Hepatic stellate cell (primary cell): ENCODE data around the gene APPBP2.
A peak's percentile ranks its signal among the peaks of the same experiment; 100 is the strongest.
"Not testable (repeated sequence)": the region's sequence is repeated elsewhere in the genome, so short reads cannot be mapped to it uniquely, and the experiment has no call there.

Source experiments
- DNase-seq: peaks from one replicate; pipeline ENCODE4 v3.0.0; 2011; ENCODE audit warnings: low spot score

APPBP2 gene

DNA sequence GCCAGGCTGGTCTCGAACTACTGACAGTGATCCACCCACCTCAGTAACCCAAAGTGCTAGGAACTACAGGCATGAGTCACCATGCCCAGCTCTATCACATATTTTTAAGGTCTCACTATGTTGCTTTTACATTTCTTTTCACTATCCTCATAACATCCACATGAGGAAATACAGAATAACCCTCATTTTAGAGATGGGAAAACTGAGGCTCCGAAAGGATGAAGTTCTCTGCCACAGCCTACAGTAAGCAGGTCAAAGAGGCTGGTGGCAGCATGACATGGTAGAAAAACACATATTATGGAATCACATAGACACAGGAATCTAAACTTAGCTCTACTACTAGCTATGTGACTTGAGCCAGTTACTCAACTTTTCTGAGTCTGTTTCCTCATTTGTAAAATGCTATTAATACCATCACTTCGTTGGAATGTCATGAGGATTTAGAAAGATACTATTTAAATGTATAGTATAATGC, 32.2 kb downstream of the APPBP2 start:
- no peak for DNase-seq

DNA sequence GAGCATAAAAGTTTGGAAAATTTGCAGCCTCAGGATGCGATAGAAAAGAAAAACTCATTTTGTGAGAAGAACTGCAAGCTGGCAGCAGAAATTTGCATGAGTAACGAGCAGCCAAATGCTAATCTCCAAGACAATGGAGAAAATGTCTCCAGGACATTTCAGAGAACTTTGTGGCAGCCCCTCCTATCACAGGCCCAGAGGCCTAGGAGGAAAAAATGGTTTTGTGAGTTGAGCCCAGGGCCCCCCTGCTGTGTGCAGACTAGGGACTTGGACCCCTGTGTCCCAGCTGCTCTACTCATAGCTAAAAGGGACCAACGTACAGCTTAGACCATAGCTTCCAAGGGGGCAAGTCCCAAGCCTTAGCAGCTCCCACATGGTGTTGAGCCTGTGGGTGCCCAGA, 34.3 kb downstream of the APPBP2 start:
- DNase-seq, result no peak

DNA sequence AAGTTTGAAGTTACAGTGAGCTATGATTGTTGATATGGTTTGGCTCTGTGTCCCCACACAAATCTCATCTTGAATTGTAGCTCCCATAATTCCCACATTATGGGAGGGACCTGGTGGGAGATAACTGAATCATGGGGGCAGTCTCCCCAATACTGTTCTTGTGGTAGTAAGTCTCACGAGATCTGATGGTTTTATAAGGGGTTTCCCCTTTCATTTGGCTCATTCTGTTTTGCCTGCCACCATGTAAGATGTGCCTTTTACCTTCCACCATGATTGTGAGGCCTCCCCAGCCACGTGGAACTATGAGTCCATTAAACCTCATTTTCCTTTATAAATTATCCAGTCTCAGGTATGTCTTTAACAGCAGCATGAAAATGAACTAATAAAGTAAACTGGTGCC, 35.4 kb downstream of the APPBP2 start:
- DNase-seq, result not testable (repeated sequence)

DNA sequence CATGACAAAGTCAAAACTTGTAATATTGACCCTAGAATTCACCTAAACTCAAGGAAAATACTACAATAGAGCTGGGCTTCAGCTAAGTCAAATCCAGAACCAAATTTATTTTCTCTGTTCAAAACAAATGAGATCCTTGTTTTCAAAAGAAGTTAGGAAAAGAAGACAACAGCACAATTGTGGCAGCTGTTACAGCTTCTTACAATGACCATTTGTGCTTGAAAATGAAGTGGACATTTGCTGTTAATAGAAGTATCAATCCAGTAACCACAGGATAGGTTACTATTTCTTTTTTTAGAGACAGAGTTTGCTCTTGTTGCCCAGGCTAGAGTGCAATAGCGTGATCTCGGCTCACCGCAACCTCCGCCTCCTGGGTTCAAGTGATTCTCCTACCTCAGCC, 44.4 kb downstream of the APPBP2 start:
- DNase-seq, result no peak

DNA sequence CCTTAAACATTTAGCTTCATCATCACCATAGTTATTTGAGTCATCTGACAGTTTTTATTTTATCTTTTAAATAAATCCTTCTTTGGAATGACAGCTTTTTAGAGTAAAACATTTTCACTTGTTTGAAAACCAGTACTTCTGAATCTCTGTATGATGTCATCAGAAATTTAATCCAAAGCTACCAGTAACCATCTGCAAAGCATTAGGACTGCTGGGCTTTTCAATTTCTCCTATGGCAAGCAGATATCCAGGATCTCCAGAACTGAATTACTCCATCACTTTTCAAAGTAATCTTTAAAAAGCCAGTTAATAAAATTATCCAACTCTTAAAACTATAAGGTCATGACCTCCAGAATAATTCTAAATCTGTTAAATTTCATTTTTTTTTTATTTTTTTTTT, 52.3 kb downstream of the APPBP2 start:
- no peak for DNase-seq

DNA sequence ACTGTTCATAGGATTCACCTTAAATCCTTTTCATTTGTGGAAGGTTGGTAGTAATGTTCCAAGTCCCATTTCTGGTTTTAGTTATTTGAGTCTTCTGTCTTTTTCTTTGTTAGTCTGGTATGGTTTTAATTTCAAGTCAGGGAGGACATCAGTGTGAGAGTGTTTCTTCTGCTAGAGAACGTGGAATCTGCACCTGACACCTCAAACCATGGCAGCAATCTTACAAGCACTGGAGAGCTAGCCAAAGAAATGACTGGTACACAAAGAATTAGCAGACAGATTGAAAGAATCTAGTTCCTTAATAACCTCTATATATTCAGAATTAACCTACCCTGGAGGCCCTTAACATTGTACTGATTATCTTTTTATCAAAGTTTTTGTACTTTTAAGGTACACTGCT, 53.6 kb downstream of the APPBP2 start:
- DNase-seq, result no peak

DNA sequence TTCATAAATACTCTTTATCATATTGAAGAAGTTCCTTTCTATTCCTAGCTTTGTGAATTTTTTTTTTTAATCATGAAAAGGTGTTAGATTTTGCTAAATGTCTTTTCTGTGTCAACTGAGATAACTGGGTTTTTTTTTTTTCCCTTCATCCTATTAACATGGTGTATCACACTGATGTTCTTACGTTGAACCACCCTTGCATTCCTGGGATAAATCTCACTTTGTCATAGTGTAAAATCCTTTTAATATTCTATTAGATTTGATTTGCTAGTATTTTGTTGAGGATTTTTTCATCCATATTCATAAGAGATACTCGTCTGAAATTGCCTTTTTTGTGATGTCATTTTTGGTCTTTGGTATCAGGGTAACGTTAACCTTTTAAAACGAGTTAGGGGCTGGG, 54.6 kb downstream of the APPBP2 start:
- DNase-seq, result no peak

DNA sequence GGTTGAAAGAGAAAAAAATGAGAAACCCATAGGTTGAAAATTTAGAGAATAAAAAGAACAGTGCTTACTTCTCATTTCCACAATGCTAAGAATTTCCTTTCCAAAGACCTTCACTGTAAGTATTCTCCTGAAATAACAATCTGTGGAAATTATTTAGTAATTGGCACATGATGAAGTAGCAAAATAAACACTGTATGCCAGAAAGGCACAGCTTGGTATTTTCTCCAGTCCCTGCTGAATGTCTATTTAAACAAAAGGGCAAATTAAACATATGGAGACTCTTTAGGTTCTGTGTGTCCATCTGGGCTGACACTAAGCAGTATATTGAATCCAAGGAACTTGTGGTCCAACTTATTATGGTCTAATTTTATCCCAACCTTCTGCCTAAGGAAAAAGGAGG, 57.7 kb downstream of the APPBP2 start:
- DNase-seq, result peak; percentile 9

DNA sequence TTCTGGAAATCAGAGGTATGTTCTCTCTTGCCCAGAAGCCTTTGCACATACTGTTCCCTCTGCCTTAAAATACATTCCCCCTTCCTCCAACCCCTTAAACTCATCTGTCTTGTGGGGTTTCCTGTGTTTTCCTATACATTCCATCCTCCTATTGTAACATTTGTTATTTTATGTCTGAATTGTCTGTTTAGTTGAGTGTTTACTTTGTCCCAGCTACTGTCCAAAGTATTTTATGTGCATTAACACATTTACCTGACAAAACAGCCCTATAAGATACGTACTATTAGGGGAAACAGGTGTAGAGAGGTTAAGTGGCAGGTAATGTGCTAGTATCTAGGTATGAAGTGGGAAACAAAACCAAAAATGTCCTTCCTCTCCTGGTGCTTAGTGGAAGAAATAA, 61.7 kb downstream of the APPBP2 start:
- DNase-seq, result no peak

DNA sequence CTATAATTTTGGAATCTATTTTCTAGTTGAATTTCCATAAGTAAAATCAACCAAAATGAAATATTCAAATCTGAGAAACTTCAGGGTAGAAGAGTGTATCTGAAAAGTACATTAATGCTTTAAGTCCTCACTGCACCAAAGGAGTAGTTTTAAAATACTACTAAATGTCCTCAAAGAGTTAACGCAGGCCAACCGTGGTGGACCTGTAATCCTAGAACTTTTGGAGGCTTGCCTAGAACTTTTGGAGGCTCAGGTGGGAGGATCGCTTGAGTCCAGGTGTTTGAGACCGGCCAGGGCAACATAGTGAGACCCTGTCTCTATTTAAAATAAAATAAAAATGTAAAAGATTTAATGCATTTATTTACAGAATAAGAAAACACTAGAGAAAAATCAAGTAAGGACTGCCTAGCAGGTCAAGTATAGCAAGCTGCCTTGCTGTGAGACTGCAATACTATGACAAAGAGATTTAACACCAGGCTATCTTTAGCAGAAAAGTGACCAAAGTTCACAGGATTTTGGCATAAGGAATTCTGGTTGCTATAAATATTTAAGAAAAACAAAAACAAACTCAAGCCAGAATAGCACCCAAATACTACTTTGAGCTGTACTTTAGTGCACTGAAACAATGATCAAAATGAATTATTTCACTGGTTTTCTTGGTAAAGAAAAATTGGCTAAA, 62.7 kb downstream of the APPBP2 start:
- DNase-seq, result peak; percentile 13

DNA sequence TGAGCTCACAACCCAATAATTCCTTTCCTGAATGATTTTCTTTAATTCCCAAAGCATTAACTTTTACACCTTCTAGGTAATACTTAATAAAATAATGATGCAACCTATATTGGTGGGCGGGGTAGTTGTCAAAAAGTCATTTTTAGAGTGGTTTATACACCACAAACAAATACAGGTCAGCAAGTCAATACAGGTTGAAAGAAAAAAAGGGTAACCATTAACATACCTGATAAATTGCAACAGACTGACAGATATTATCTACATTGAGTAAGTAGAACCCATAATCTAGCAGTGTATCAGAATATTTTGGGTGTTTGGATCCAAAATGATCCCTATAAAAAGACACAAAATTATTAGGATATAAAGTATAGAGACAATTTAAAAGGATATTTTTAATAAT, 64.5 kb downstream of the APPBP2 start:
- DNase-seq, result no peak

DNA sequence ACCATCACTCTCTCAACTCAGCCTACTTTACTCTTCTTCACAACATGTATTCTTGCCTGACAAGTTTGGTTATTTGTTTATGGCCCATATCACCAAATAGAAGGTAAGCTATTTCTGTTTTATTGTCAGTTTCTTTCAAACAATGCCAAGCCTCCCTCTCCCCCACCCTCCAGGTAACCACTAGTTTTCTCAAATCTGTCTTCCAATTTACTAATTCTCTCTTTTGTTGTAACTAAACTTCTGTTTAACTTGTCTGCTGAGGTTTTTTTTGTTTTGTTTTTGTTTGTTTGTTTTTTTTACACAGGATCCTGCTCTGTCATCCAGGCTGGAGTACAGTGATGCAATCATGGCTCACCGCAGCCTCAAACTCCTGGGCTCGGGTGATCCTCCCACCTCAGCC, 68.9 kb downstream of the APPBP2 start:
- DNase-seq, result no peak

DNA sequence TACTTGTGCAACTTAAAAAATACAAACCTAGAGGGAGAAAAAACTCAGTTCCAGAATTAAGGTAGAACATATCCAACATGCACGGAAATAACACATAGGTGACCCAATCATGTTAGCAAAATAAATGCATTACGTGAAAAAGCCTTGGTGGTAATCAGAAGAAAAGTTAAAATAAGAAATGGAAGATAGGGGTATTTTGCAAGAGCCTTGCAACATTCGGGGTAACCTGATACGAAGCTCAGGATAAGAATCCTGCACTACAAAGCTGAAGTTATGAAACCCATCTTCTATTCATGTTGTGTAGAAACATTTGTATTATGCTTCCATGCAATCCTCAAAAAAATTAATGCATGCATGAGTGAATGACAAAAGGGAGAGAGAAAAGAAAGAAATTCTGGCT, 70.7 kb downstream of the APPBP2 start:
- no peak for DNase-seq

DNA sequence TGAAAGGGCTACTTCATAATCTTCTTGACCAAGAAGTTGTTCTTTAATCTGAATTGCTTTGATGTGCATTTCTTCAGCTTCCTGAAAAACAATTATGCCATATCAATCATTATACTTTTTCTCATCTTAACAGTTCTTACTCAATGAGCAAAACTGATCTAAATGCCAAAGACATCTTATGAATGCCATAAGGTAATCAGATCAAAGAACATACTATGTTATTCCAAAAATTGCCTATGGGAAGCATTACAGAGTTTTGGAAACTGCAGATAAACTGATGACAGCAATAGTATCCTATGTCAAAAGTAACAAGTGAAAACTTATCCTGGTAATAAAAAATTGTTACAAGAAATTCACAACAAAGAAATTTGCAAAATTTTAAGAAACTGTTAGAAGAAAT, 74.1 kb downstream of the APPBP2 start:
- DNase-seq, result no peak

DNA sequence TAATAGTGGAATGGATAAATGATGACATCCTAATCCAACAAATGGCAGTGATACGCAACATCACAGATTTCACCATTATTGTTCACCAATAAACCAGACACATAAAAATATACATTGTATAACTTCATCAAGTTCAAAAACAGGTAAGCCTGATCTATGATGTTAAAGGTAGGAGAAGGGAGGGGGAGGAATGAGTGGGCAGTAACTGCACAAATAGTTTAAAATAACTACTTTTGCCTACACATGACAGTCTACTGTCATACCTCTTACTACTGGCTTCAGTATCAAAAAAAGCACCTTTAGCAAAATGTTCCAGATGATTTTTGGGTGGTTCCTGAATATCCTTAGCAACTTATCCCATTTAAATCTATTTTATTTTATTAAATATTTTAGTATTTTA, 75.0 kb downstream of the APPBP2 start:
- DNase-seq, result no peak

DNA sequence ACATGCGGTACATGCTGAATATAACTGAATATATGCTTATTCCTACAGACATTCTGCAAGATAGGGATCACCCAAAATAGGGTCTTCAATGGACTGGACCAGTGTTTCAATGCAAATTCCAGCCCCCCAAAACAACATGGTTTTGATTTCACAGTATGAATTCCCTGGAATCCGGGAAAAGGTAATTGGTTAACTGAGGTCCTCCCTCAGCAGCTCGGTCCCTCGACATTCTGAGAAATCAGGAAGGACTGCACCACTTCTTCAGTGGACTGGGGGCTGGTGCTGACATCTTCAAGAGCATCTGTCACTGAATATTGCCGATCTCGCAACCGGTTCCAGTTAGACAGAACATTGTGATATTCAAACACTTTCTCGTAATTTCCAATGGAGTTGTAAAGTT, 78.7 kb downstream of the APPBP2 start:
- no peak for DNase-seq

DNA sequence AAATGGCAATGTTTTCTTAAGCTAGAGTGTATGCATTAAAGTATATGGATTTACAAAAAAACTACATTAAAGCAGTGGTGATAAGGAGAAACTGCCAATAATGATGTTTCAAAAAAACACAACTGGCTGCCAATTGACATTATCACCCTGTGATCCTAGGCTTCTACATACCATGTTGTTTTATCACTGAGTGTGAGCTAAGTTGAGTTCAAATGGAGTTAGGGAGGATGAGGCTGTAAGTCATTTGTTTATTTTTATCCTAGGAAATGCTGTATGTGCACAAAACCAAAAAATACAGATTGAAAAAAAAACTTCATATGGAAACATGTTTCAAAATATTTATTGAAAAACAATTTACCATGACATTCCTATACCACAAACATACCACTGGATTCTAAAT, 80.9 kb downstream of the APPBP2 start:
- no peak for DNase-seq

DNA sequence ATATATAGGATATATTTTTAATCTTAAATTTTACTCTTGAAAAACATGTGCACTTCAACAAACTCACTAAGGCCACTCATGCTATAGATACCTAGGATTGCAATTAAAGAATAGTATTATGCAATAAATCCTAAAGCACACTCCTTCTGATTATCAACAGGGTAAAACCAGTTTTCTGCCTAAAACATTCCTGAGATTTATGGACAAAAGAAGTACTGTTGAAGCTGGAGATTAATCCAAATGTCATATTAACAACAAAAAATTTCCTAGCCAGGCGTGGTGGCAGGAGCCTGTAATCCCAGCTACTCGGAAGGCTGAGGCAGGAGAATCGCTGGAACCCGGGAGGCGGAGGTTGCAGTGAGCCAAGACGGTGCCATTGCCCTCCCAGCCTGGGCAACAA, 82.3 kb downstream of the APPBP2 start:
- DNase-seq, result no peak

DNA sequence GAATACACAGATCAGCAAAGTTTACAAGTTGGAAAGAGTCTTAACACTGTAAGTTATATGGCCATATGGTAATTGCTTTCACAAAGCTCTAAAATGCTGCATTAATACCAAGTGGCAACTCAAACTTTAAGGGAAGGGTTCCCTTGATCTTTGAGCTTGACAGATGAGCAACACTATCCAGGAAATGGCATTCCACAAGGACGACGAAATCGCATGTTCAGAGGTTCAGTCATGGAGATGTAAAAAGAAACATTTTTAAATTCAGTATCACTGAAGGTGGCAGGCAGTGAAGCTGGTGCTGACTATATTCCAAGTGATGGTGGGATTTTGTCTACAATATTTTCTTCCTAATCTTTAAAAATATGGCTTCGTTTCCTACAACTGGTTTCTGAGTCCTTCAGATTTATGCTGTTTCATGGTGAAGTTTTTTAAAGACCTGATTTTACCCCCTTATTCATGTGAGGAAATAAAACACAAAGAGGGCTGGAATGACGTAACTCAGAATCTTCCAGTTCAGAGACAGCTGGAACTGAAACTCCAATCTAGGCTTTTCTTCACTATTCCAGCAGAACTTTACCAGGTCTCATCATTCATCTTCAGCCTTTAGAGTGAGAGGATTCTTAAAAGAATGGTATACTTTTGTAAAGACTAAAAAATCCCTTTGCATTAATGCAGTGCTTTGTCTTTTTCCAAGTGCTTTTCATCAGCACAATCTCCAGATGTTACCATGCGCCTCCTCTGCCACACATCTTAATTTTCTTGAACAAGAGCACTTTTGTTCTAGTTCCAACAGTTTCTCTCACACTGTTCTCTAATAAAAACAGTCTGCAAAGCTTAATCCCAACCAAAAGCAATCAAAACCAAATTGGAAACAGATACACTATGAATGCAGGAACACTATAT, 83.5 kb downstream of the APPBP2 start:
- no peak for DNase-seq

DNA sequence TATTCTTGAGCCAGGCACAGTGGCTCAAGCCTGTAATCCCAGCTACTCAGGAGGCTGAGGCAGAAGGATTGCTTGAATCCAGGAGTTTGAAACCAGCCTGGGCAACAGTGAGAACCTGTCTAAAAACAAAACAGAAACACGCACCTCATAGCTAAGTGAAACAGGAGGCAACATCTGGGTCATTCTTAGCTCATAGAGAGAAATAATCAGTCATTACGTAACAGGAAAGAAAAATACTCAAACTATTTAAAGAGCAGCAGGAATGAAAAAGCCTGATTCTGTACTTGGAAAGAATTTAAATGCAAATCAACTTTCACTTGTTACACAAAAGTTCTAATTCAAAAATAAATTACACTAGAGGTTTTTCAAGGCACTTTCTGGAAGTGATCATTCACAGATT, 86.5 kb downstream of the APPBP2 start:
- DNase-seq, result peak; percentile 45

DNA sequence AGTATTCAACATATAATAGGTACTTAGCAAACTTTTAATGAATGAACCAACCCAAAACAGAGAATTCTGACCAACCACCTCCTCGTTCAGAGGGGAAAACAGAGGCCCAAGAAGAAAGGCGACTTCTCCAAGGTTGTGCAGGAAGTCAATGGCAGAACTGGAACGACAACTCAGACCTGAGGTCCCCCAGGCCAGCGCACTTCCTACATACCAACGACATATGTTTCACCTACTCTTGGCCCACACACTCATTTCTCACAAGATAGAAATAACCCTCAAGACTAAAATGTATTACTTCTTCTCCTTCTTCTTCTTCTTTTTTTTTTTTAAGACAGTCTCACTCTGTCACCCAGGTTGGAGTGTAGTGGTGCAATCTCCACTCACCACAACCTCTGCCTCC, 89.4 kb downstream of the APPBP2 start:
- no peak for DNase-seq

DNA sequence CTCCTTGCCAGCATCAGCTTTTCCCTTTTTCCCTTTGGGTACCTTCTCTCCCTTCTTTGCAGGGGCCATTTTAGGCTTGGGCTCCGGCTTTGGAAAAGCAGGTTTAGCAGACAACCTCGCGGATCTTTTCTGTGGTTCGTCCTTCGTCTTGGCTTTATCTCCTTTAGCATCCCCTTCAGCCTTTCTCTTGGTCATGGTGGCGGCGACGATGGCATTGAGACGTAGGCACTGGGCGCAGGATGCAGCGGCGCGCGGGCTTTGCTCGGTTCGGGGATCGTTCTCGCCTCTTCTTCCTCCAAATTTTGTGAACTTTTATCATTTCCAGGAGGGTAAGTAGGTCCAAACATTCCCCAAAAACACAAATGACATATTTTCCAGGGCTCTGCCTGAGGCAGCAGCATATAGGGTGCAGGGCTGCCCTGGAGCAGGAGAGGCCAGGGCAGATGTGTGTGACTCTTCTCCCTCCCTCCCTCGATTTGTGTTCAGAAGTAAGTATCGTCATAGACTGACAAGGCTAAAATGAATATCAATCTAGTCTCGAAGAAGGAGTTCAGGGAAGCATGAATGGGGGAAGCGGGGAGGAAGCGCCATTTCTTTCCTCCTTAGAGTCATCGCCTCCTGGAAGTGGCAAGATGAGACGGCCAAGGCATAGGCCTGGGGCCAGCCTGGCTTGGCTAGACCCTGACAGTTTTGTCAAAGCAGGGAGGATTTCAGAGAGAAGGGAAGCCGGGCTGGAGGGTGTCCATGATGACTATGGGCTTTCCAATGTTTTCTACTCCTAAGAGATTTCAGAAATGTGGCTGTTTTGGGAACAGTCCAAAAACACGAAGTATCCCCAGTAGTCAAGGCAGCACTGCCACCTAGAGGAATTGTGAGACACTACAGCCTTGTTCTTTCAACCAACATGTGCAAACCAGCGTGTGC, 90.5 kb downstream of the APPBP2 start:
- peak; percentile 79 for DNase-seq
